NCI-H2171 (cell line): Measurements from ENCODE around the gene ROCK1.

Experiments
- DNase-seq: peaks from one replicate; lab custom pipeline; 2025; lab: John Stamatoyannopoulos, UW

ROCK1 gene

DNA sequence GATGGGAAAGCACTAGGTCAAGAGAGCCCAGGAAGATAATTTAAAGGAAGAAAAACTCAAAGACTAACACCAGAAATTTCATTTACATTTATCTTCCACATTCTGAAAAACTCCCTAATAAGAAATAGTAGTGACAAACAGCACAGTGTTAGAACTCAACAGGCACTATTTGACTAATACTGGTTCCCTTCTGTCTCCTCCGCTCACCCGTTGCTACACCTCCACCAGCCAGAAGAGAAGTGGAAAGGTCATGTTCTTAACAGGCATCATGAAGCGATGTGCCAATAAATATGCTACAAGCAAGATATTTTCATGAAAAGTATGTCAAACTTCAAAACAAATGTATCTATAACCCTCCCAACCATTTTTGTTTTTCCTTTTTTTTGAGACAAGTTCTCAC, 5.7 kb downstream of the ROCK1 start:
- DNase-seq, result no peak

GRCh38 chr18:21101172-21101571, 10.4 kb downstream of the ROCK1 start:
- DNase-seq, result no peak

DNA sequence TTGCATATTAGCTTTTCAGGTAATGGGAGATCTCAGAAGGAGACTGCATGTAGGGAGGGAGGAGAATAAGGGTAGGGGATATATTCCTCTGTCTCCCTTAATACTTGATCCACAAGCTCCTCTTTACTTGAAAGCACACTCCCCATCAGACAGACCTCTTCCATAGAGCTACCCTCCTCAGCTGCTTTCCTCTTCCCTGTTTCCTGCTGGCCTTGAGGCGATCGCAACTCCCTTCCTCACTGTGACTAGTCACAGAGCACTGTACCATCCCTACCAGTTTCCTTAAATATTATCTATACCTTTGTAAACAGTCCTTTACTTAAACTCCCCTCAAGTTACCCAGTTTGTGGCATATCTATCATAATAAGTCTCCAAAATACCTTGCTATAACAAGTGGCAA, 10.9 kb downstream of the ROCK1 start:
- no peak for DNase-seq

GRCh38 chr18:21100146-21100545, 11.5 kb downstream of the ROCK1 start:
- no peak for DNase-seq

GRCh38 chr18:21099442-21099841, 12.2 kb downstream of the ROCK1 start:
- no peak for DNase-seq

DNA sequence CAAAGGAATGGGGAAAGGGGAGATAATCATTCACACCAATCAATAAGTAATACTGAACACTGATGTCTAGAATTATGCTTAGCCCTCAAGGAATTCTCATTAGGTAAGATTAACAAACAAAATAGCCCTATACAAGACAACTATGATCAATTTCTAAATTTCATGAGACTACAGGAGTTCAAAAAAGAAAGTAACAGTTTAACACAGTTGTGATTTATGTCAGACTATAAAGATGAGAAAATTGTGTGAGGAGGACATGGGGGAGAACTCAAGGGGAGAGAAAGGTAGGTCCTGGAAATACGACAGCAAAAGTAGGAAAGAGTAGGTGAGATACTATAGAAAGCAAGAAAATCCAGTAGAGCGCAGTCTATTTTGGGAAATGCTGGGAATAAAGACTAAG, 14.9 kb downstream of the ROCK1 start:
- DNase-seq, result no peak

DNA sequence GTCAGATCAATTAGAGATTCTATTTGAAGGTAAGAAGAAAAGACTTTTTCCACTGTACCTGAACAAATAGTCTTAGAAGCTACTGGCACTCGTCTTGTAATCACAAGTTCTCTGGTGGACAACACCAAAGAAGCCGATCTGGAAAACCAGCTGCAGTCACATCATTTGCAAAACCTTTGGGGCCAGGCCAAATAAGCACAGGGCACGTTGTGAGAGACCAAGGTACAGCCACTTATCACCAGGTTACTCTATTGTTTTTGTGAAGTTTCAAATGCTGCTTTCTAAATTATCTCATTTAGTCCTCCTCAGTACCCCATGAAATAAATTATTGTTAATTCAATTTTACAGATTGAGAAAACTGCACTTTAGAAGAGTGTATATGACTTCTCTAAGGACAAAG, 18.5 kb downstream of the ROCK1 start:
- no peak for DNase-seq

DNA sequence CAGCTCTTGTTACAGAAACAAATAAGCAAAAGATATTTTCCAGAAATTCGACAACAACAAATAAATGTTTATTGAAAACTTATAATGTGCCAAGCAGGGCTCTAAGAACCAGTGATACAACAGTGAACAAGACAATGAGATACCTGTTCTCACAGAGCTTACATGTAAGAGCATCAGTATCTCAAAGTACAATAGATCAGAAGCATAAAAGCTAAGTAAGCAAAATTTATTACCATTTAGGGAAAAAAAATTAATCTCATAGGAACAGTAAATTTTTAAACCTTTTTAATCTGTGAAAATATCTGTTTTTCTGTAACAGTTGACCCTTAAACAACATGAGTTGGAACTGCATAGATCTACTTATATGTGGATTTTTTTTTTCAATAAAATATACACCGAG, 20.9 kb downstream of the ROCK1 start:
- no peak for DNase-seq

- DNase-seq, result no peak
These were observed 25.9 kb downstream of the ROCK1 start for GRCh38 chr18:21085579-21086166.

DNA sequence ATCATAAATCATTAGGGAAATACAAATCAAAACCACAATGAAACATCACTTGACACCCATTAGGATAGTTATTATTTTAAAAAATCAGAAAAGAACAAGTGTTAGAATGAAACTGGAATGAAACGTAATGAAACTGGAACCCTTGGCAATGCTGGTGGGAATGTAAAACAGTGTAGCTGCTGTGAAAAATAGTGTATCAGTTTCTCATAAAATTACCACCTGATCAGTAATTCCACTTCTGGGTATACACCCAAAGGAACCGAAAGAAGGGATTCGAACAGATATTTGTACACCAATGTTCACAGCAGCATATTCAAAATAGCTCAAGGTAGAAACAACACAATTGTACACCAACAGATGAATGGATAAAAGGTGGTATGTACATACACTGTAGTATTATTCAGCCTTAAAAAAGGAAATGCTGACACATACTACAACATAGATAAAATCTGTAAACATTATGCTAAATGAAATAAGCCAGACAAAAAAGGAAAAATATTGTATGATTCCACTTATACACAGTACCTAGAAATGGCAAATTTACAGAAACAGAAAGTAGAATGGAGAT, 27.0 kb downstream of the ROCK1 start:
- no peak for DNase-seq

DNA sequence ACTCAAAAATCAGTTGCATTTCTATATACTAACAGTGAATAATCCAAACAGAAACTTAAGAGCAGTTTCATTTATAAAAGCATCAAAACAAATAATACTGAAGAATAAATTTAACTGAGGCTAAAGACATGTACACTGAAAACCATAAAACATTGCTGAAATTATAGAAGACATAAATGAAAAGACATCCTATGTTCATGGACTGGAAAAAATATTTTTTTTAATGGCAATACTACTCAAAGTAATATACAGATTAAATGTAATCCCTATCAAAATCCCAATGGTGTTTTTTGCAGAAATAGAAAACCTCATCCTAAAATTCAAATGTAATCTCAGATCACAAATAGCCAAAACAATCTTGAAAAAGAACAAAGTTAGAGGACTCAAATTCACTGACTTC, 28.6 kb downstream of the ROCK1 start:
- DNase-seq, result no peak

GRCh38 chr18:21081426-21081825, 30.2 kb downstream of the ROCK1 start:
- no peak for DNase-seq

DNA sequence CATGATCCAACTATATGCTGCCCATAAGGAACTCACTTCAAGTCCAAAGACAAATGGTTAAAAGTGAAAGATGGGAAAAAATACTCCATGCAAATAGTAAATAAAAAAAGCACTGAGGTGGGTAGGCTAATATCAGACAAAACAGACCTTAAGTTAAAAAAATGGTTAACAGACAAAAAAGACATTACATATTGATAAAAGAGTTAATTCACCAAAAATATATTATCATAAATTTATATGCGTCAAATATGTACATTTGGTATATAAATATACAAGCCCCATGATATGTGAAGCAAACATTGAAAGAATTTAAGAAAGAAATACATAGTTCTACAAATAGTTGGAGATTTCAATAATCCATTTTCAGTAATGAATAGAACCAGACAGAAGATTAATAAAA, 31.0 kb downstream of the ROCK1 start:
- no peak for DNase-seq

DNA sequence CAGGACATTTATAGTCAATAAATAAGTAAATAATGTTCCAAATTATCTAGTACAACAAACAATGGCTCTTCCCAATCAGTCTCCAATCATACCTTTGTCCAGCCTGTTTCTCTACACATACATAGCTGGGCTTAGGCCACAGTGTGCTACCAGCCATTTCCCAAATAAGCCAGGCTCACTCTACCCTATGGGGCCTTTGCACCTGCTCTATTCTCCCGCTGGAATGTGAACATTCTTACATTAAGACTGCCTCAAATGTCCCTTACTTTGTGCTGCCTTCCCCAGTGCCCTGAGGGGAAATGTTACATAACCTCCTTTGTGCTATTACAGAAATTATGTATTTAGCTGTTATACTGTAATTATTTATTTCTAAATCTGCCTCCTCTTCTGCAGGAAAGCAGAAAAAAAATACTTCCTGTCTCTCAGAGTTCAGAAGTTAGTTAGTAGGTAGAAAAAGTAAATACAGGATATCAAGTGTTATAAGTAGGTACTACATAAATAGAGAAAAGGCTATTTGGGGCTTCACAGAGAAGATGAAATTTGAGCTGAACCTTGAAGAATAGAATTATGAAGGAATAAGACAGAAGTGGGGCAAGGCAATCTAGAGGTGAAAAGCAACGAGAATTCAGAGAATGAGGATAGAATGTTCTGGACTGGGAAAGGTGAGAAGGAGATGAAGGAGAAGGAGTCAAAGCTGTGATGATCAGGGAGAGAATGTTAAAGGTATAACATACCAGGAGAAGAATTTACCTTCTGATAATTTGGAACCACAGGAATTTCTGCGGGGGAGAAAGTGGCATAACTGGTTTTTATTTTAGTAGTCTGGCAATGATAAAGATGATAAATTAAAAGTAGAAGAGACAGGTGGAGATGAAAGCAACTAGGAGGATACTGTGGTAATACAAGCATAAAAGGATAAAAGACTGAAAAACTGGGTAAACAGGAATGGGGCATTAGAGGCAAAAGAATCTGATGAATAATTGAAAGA, 37.0 kb downstream of the ROCK1 start:
- no peak for DNase-seq

- no peak for DNase-seq
These were observed 38.4 kb downstream of the ROCK1 start for GRCh38 chr18:21073180-21073579.

DNA sequence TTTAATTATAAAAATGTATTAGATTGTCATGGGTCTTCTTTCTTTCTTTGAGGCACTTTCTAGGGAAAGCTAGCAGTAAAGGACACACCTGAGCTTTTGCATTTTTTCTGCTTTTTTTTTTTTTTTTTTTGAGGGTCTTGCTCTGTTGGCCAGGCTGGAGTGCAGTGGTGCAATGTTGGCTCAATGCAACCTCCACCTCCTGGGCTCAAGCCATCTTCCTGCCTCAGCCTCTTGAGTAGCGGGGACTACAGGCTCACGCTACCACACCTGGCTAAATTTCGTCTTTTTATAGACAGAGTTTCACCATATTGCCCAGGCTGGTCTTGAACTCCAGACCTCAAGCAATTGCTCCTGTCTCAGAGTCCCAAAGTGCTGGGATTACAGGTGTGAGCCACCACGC, 40.5 kb downstream of the ROCK1 start:
- no peak for DNase-seq

DNA sequence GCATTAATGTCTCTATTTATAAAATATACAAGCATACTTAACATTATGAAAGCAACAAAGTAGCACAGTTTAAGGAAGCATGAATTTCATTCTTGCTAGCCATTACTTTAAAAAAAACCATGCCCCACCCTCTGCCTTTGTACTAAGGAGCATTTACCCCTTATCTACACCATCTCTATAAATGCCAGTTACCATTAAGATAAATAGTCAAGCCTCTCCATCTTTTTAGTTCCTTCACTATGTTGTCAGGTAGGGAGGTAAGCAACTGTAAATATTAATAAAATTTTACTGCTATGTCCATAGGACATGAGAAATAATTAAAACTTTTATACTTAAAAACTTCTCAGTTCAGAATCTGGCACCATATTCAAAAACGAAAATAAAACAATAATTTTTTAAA, 42.1 kb downstream of the ROCK1 start:
- no peak for DNase-seq

DNA sequence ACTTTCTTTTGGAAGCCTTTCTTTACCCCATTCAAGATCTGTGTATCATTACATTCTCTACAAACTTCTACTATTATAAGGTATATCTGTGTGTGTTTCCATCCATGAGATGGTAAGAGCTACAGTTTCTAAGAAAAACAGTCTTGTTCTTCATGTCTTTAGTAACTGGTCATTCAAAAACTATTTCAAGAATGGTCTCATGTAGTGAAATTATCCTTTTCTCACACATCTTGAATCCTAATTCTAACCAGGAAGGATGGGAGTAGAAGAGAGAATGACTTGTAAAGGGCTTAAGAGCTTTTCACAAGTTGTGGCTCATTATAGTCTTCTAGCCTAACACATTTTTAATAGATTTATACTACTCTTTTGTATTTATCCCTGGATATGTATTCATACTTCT, 47.3 kb downstream of the ROCK1 start:
- no peak for DNase-seq

GRCh38 chr18:21063011-21063410, 48.6 kb downstream of the ROCK1 start:
- DNase-seq, result no peak

DNA sequence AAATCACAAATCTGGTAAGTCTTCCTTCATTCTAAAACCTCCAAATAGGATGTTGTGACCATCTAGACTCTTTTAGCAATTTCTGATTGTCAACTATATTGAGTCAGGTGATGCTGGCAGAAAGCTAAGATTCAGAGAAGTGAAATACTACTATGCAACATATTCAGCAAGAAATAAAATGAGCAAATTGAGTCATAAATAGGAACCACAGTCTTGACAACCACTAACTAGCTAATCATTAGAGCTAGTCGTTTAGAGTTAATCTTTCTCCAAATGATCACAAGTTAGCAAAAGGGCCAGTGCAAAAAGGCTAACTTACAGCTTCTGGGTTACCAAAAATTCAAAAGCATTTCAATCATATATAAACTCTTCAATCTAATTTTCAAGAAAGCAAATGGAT, 54.5 kb downstream of the ROCK1 start:
- DNase-seq, result no peak

DNA sequence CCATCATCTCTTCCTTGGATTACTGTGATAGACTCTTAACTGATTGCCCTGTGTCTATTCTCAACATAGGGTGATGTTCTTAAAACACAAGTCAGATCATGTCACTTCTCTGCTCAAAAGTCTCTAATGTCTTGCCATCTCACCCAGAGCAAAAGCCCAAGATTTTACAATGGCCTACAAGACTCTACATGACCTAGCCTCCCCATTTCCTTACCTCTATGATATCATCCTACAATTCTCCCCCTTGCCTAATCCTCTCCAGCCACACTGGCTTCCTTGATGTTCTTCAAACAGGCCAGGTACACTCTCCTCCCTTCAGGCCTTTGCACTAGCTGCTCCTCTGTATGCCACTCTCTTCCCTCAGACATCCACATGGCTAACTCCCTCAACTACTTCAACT, 55.1 kb downstream of the ROCK1 start:
- DNase-seq, result no peak

DNA sequence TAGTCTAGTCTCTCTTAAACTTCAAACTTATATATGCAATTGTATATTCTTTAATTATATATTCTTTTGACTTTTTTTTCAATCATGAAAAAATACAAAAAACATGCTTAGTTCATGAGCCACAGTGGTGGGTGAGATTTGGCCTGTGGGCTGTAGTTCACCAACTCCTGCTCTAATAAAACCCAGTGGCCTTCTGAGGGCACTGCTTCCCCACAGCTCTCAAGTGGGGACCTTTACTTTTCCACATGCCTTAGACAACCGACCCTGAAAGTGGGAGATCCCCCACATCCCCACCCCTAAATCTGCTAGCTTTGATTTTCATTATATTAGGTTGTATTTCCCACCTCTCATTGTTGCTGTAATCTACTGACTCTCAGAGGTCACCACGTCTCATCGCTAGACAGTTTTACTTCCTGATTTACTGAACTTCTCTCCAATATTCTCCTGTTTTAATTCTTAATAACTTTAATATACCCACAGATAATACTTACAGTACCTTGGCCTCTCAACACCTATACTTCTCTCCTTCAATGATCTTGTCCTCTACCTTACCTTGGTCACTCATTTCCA, 57.3 kb downstream of the ROCK1 start:
- DNase-seq, result no peak

- DNase-seq, result no peak
These were observed 58.5 kb downstream of the ROCK1 start for GRCh38 chr18:21053127-21053526.
